Fibroblast of skin of right biceps (primary cell): ENCODE measurements around the gene FCF1.

Experiments used
- DNase-seq: peaks from one replicate; pipeline ENCODE4 v3.0.0-alpha.2; 2013

The FCF1 gene, protein sequence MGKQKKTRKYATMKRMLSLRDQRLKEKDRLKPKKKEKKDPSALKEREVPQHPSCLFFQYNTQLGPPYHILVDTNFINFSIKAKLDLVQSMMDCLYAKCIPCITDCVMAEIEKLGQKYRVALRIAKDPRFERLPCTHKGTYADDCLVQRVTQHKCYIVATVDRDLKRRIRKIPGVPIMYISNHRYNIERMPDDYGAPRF

DNA sequence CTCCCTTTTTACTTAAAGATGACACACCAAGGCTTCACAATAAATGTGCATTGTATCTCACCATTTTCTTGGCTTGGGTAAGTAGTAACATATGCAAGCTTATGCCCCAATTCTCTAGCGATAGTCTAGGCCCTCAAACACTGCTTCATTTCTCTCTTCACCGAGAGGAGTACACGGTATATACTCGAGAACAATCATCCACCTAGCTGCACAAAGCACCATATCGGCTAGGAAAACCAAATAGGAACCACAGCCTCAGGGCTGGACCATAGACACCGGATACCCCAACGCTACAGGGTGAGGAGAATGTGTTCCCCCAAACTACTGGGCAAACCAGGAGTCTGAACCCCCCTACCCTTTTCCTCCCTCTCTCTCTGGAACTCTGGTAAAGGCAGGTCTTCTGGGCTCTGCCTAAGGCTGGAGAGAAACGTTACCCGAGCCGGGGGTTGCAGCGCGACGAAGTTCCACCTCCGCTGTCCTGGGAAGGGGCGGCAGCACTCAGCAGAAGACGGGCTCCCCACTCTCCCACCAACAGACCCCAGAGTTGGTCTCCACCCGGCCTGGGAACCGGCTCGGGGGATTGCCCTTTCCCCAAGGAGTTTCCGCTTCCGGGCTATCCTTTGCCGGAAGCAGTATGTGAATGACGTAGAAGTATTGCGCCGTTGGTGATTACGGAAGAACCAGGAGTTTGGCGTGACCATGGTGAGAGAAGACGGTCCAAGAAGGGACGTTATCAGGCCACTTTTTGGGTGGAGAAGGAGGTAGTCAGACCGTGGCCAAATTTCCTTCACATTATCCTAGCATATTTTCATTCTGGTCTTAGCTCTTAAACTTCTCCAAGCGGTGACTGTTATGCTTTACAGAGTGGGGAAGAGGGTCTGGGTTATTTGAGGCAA is at the start of gene FCF1, which contains the start of gene AREL1:
FCF1 (plus strand) TSS at position 646 of the 896 bp plus-strand sequence; CDS start at position 700, 54 bp downstream.
AREL1 (minus strand) TSS at position 582 of the 896 bp plus-strand sequence. CDS start 27,465 bp downstream, outside the sequence.
- peak; percentile 90 for DNase-seq

DNA sequence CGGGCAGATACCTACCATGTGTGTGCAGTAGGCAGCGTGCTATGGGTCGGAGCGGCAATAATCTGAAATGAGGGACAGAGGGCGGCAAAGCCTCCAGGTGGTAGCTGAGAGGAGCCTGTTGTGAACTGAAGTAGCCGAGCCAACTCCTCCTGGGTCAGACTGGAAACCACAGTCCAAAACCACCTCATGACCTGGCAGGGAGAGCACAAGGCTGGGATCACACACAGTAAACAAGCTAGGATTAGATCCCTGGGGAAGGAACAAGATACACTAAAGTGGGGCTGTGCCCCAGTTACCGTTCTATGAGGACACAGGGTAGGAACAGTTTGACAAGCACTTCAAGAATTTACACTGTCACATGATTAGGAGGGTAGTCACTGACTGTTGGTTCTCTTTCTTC is 49.1 kb upstream of the FCF1 start:
- DNase-seq: no peak

DNA sequence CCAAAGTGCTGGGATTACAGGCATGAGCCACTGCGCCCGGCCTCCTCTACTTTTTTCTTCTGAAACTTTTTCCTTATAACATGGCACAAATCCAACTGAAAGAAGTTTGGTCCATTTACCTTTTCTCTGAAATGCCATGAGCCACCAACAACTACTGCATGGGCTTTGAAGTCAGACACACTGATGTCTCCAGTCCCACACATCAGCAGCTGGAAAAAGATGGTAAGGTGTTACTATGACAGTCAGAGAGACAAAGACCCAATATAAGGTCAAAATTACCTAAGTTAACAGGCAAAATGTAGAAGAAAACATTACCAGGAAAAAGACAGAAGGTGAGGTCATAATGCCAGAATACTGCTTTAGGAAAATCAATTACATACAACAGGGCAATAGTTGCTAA is 48.2 kb upstream of the FCF1 start:
- DNase-seq: no peak

DNA sequence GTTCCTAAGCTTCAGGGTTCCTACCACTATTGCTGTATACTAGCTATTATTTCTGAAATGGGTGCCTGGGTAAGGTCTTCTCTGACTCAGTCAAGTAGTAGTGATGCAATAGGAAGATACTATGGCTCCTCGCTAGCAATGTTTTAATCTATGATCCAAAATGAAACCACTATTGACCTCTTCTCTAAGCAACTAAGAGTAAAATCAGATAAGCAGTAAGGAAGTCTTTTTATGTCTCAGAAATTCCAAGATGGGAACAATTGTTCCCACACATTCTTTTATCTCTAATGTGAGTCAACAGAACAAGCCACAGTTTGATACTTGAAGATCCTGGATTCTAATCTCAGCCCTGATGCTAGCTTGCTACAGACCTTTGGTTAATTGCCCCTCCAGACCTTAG is 45.2 kb upstream of the FCF1 start:
- DNase-seq: peak; percentile 57

DNA sequence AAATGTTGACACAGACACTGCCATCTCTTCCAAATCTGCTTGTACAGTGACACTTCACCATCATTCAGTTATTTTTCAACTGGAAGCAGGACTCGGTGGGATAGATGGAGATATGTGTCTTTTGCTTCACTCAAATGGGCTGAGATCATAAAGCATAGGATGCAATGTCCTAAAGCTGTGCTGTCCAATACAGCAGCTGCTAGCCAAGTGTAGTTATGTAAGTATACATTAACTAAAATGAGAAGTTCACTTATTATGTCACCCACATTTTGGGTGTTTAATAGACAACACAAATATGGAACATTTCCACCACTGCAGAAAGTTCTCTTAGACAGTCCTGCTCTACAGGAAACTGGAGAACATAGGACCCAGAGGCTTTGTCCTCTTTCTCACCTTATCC is 43.7 kb upstream of the FCF1 start:
- no peak for DNase-seq

DNA sequence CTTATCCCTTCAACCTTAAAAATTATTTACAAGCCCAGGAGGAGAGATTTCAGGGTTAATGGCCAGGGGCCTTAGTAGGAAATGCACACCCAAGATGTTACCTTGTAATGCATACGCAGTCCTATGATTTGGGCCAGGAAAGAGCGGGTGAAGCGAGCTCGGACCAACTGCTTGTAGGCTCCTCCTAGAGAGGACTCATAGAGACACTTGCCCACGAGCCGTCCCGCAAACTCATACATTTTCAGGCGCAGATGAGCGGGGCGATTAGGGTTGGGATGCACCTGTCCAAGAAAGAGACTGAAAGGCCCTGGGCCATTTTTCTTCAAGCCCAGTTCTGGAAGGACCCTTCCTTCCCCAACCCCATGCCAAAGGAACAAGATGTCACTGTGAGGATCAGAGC is 43.1 kb upstream of the FCF1 start:
- DNase-seq: no peak

DNA sequence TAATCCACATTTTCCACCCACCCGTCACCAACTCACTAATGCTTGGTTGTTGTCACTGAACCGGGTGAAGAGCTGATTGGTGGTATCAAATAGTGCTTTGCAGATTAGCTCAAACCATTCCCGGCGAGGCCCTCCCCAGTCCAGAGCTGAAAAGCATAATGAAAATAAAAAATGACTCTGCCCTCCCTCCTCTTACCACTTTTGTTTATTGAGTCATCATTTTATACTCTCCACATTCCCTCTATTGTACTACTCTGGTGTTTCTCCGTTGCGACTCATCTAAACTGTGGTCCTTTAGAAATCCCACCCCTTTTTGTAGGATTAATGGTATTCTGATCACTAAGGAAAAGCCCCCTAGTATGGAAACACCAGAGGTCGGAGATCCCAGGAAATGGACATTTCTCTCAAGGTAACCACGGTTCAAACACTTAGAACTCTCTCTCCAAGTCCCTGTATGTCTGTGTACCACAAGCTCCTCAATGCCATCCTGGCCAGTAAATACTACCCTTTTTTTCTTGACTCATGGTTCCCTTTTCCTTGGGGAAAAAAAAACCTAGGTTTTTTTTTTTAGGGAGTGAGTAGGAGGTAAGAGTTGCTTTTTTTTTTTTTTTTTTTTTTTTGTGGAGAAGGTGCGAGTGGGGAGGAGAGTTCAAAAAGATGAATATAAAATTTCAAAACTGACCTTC is 42.1 kb upstream of the FCF1 start:
- DNase-seq: peak; percentile 78

DNA sequence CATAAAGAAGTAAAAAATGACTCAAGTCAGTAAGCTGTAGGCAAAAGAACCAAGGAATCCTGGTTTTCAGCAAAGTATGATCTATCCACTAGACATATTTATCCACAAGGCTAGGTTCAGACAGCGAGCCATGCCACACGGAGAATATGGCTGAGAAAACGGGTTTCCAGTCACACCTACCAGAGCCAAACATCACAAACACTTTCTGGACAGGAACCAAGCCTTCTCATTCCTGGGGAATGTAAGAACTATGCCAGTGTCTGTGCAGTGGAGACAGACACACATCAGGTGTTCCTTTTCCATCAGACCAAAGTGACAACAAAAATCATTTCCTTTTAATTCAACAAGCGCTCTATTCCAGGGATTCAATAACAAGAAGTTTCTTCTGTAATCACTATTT is 41.2 kb upstream of the FCF1 start:
- DNase-seq: peak; percentile 70

DNA sequence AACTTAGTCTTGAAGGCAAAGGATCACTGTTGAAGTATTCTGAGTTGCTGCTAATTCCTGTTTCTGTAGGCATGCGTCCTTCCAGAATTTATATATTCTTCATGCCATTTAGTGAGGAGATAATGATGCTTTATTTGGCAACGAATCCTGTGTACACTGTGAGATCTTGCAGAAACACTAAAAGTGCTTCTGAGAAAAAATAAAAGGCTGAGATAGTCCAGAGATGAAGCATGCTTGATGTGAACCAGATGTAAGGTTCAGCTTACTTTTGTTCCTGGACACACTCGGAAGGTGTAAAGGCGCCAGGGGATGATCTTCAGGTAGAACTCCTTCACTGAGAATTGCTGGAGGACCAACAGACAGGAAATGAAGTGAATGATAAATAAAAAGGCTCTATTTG is 39.2 kb upstream of the FCF1 start:
- no peak for DNase-seq

DNA sequence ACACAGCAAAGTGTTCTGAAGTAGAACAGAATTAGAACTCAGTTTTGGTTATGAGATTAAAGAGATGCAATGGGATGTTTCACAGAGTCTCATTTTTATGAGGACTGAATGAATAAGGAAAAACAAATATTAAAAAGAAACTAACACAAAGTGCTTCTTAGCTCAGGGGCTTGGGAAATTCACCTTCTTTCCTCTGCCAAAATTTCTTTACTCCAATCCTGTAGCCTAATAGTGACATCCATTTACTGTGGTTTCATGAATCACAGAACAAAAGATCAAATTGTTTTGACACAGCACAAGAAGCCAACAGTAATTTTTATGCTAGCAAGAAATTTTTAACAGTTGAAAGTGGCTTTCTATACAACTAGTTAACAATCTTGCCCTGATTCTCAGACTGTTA is 37.7 kb upstream of the FCF1 start:
- no peak for DNase-seq

DNA sequence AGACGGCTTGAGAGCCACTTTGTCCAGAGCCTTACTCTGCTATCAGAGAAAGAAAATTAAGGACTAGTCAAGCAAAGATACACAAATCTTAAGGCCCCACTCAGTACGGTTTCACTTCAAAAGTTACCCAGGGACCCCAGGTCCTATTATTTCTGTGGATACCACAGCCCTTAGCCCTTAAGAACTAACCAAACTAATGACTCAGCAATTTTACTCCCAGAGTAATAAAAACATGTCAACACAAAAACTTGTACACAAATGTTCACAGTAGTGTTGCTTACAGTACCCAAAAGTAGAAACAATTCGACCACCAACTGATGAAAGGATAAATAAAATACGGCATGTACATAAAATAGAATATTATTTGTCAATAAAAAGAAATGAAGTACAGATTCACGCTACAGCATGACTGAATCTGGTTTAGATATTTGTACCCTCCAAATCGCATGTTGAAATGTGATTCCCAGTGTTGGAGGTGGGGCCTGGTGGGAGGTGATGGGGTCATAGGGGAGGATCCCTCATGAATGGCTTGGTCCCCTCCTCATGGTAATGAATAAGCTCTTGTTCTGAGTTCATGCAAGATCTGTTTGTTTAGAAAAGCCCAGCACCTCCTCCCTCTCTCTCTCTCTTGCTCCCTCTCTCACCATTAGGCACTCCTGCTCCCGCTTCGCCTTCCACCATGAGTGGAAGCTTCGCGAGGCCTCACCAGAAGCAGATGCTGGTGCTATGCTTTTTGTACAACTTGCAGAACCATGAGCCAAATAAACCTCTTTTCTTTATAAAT is 30.6 kb upstream of the FCF1 start:
- no peak for DNase-seq

DNA sequence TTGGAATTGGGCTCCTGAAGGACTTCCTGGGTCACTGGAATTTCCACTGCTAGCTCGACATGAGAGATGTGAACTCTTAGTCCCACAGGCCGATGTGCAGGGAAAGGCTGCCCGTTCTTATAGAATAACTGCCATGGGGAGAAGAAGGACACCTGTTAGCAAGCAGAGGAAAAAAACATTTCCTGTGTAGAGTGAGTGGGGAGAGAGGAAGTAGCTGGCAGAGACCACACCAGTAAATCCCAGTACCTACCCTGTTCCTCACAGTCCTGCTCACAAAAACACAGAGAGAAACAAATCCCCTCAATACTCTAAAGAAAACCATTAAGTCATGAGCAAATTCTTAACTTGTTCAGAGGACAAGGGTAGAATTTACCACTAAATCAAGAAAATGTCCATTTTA is 29.5 kb upstream of the FCF1 start:
- no peak for DNase-seq

DNA sequence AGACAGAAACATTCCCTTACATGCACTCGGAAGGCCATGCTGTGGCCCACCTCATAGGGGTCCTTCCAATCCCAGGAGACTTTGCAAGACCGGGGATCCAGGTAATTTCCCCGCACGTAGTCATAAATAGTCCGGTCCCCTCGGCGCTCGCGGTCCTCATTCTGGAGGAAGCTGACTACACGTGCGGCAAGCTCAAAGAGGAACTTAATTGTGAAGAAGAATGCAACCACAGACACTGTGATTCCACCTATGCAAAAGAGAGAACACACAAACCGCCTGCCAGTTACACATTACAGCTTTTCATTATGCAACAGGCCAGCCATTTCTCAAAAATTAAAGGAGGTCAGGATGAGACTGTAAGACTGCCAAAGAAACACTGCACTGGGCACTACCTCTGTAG is 28.5 kb upstream of the FCF1 start:
- no peak for DNase-seq

DNA sequence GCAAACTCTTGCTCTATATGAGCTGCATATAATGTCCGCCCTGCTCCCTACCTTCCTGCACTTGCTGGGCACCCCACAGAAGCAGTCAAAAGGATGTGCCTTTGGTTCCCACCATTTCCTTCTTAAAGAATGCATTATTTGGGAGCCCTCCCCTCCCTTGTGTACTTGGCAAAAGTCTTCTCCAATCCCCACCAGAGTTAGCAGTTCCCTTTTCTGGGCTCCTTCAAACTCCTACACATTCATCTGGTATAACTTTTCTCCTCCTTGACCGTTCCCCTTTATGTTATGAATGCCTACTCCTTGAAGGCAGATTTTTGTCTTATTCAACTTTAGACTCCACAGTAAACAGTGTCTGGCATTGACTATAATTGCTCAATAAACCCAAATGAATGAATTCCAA is 27.9 kb upstream of the FCF1 start:
- DNase-seq: no peak

DNA sequence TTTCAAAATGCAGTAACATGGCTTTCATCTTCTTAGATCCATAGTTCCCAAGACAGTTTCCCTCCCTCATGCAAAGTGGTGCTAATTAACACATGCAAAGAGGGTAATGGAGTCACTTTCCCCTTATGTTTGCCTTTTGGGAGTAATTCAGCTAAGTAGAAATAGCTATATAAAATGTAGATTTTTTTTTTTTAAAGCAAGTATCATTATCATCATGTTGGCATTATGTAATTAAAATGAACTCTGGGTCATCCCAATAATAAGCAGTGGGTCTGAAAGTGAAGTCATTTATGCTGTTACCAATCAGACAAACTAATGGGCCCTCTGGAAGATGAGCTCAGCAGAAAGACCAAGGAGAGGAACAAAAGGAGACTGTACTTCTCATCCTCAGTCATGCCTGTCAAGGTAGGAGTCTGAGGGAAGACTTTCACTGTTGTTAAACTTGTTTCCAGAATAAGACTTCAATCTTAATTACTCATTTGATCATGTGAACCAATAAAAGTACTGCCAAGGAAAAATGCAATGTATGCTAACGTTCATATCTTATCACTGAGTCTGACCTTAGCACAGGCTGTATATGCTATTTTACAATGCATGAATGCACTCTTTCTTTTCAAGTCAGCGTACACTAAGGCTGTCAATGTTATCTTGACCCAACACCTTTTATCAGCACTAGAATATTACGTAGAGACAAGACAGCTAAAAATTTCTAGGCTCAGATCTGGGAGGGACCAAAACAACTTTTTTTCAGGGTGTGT is 26.8 kb upstream of the FCF1 start:
- no peak for DNase-seq

DNA sequence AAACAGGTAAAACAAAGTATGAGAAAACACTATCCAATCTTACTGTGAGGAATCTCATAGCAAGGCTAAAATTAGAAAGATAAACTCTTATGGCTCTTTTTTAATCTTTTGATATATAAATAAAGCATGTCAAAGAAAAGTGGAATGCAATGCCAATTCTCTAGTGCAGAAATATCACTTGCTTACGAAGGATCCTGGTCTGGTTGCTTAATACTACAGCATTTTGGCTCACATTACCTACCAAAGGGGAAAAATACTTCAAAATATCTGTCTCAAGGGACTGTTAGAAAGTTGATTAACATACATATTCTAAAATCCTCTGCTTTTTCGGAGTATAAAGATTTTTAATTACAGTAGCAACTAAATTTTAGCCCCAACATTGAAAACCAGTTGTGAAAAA is 21.5 kb upstream of the FCF1 start:
- DNase-seq: no peak

DNA sequence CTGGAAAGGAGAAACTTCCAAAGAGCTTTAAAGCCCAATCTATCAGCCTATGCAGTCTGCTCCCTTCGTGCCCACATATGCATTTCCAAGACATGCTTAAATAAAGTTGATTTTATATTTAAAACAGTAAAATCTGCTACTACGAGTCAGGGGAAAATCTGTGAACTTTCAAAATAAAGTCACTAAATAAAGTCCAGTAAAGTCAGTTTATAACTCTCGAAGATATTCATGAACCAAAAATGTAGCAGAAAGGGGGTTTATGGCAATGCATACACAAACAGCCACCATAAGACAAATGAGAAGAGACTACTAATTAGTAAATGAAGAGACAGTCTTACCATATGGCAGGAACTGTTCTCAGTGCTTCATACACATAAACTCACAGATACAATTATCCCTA is 19.8 kb upstream of the FCF1 start:
- no peak for DNase-seq

DNA sequence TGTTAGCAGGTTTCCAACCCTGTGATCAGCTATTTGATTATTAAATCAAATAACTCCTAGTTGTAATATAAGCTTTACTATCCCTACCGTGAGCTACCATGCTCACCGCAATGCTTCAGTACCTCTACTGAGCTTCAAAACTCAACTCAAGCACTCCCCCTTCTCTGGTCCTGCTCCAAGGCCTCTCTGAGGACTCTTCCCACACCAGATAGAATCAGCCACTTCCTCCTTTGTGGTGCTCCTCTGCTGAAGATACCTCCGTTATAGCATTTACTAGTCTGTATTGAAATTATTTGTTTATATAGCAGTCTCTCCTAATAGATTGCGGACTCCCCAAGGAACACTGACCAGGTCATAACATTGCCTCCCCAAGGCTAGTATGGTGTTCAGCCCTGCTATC is 17.5 kb upstream of the FCF1 start:
- no peak for DNase-seq

DNA sequence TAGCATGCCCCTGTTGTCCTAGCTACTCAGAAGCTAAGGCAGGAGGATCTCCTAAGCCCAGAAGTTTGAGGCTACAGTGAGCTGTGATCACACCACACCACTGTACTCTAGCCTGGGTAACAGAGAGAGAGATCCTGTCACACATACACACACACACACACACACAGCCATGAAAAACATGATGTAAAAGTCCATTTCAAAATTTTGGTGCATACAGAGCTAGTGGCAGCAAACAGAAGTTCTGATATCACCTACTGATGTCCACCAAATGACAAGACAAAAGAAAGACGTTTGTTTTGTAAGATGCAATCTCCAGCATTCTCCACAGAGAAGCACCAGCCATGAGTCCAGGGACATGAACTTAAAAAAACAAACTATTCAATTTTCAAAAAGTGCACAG is 15.9 kb upstream of the FCF1 start:
- DNase-seq: no peak

DNA sequence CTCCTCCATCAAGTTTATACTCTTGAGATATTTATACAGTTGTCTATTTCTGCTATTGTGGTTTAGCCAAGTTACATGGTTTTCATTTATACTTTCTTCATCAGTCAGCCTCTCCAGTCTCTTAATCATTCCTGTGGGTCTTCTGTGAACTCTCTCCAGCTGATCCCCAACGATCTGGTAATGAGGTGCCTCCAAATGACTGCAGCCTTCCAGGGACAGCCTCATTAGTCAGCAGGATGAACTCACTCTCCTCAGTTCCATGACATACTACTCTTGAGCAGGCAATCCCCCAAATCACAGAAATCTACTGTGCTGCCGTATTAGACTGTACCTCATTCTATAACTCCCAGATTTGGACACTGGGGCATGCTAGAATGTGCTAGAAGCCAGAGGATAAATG is 15.4 kb upstream of the FCF1 start:
- DNase-seq: peak; percentile 91

DNA sequence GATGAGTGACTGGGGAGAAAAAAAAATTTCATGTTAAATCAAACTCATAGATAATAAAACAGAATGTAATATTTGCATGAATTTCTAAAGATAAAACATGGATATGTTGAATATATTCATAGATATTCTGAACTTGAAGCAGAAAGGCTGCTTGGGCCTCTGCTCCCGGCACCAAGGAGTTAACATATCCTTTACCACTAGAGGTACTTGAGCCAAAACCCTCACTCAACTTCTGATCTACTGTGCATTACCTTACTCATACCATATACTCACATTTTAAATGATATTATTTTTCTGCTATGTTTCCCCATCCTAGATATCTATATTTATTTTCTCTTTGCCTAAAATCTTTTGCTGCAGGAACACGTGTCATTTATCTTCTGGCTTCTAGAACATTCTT is 15.0 kb upstream of the FCF1 start:
- DNase-seq: no peak

DNA sequence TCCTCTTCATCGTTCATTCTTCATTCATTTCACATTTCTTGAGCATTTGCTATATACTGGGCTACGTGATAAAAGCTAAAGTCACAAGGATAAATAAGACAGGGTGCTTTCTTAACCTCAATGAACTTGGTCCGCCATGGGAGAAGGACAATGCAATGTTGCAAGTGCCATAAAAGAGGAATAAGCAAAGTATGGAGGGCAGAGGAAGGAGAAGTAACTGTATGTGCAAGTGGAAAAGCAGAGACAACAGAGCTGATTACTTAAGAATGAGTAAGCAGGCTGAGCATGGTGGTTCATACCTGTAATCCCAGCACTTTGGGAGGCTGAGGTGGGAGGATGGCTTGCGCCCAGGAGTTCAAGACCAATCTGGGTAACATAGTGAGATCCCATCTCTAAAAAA is 14.5 kb upstream of the FCF1 start:
- no peak for DNase-seq
